ENCODE data around the gene TFF1.

TFF1 gene

DNA sequence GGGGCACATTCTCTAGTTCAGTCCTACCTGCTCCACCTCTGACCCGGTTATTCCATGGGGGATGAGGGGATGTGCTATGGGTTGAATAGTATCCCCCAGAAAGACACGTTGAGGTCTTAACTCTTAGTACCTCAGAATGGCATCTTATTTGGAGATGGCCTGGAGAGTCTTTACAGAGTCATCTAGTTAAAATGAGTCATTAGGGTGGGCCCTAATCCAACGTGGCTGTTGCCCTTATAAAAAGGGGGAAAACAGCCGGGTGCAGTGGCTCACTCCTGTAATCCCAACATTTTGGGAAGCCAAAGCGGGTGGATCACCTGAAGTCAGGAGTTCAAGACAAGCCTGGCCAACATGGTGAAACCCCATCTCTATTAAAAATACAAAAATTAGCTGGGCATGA, 23.9 kb upstream of the TFF1 start:
- no peaks in the 10 kb centered on the region for H3K9me3 ChIP-seq (ENCODE audit: low read length)
- peaks cover 8% of the 10 kb centered on the region for H3K4me1 ChIP-seq (ENCODE audit: insufficient read depth, low read length, severe bottlenecking)
- peaks cover 20% of the 10 kb centered on the region for H3K27me3 ChIP-seq (ENCODE audit: insufficient read depth, low read length)
- H2AFZ ChIP-seq (ENCODE audit: low read length): no peak overlapping the region
- no peaks in the 10 kb centered on the region for H3F3A ChIP-seq (ENCODE audit: insufficient read depth, low read length)
- H3K27ac ChIP-seq (ENCODE audit: low read depth, low read length, poor library complexity, severe bottlenecking): no peak overlapping the region
- no peaks in the 10 kb centered on the region for H3K9me2 ChIP-seq (ENCODE audit: low read depth, low read length)
- no peaks in the 10 kb centered on the region for H4K20me1 ChIP-seq (ENCODE audit: insufficient read depth, low read length)
- no peaks in the 10 kb centered on the region for H3K79me2 ChIP-seq (ENCODE audit: insufficient read depth, low read length)
- H3K36me3 ChIP-seq (ENCODE audit: insufficient read depth, low read length): no peaks in the 10 kb centered on the region
- no peak overlapping the region for H3K4me2 ChIP-seq (ENCODE audit: low read length)
- H3K9ac ChIP-seq (ENCODE audit: low read length): no peak overlapping the region
- TF ChIP-seq EZH2 (IDR thresholded peaks at IDR 0.05; ENCODE audit: borderline replicate concordance, low read length): no peak
- no peak for TF ChIP-seq CTCF (IDR thresholded peaks at IDR 0.05; ENCODE audit: low read length)
- H3K4me3 ChIP-seq (ENCODE audit: low read depth, low read length, poor library complexity, severe bottlenecking): no peak overlapping the region

DNA sequence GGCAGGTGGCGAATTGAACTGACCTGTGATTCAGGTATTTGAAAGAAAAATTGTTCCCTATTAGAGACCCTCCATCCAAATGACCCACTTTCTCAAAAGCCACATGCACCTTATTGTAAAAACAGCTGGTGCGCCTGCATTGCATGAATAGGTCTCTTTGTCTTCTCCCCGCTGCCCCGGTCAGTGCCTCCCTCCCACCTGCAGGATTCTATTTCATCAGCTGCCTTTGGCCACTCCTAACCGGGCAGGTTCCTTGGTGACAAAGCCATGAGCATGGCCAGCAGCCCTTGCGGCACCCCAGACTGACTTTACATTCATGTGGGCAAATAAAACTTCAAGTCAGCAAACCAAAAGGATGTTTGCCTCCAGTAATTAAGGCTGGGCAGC, 23.1 kb upstream of the TFF1 start:
- Histone ChIP-seq H2AFZ (ENCODE audit: low read length) (no peak overlapping the region), H3K9me3 (ENCODE audit: low read length) (no peaks in the 10 kb centered on the region), H3F3A (ENCODE audit: insufficient read depth, low read length) (no peaks in the 10 kb centered on the region), H3K9me2 (ENCODE audit: low read depth, low read length) (no peaks in the 10 kb centered on the region), H3K4me1 (ENCODE audit: insufficient read depth, low read length, severe bottlenecking) (peaks cover 8% of the 10 kb centered on the region), H3K79me2 (ENCODE audit: insufficient read depth, low read length) (no peaks in the 10 kb centered on the region), H3K27me3 (ENCODE audit: insufficient read depth, low read length) (peaks cover 20% of the 10 kb centered on the region), H3K4me3 (ENCODE audit: low read depth, low read length, poor library complexity, severe bottlenecking) (no peak overlapping the region), H4K20me1 (ENCODE audit: insufficient read depth, low read length) (no peaks in the 10 kb centered on the region), H3K4me2 (ENCODE audit: low read length) (no peak overlapping the region), H3K27ac (ENCODE audit: low read depth, low read length, poor library complexity, severe bottlenecking) (no peak overlapping the region), H3K9ac (ENCODE audit: low read length) (no peak overlapping the region), H3K36me3 (ENCODE audit: insufficient read depth, low read length) (no peaks in the 10 kb centered on the region)
- TF ChIP-seq EZH2 (IDR thresholded peaks at IDR 0.05; ENCODE audit: borderline replicate concordance, low read length) (no peak), CTCF (IDR thresholded peaks at IDR 0.05; ENCODE audit: low read length) (no peak)

- Histone ChIP-seq H2AFZ (ENCODE audit: low read length) (no peak overlapping the region), H3K36me3 (ENCODE audit: insufficient read depth, low read length) (no peaks in the 10 kb centered on the region), H3K4me3 (ENCODE audit: low read depth, low read length, poor library complexity, severe bottlenecking) (no peak overlapping the region), H3K4me1 (ENCODE audit: insufficient read depth, low read length, severe bottlenecking) (peaks cover 8% of the 10 kb centered on the region), H3K27ac (ENCODE audit: low read depth, low read length, poor library complexity, severe bottlenecking) (no peak overlapping the region), H3K27me3 (ENCODE audit: insufficient read depth, low read length) (peaks cover 20% of the 10 kb centered on the region), H3K79me2 (ENCODE audit: insufficient read depth, low read length) (no peaks in the 10 kb centered on the region), H3F3A (ENCODE audit: insufficient read depth, low read length) (no peaks in the 10 kb centered on the region), H4K20me1 (ENCODE audit: insufficient read depth, low read length) (no peaks in the 10 kb centered on the region), H3K9me2 (ENCODE audit: low read depth, low read length) (no peaks in the 10 kb centered on the region), H3K4me2 (ENCODE audit: low read length) (no peak overlapping the region), H3K9ac (ENCODE audit: low read length) (no peak overlapping the region), H3K9me3 (ENCODE audit: low read length) (no peaks in the 10 kb centered on the region)
- no peak for TF ChIP-seq CTCF (IDR thresholded peaks at IDR 0.05; ENCODE audit: low read length)
- no peak for TF ChIP-seq EZH2 (IDR thresholded peaks at IDR 0.05; ENCODE audit: borderline replicate concordance, low read length)
Measured at GRCh38 chr21:42388740-42389448, 22.6 kb upstream of the TFF1 start.

Measured in OCI-LY1 (cell line).